B cell (primary cell): ENCODE data around the gene CLEC1B.

Experiments used
- CTCF ChIP-seq: fragments of 200-600 bp; IDR thresholded peaks from one replicate; pipeline ENCODE4 v1.8.0; 2022; ENCODE audit warnings: antibody characterized with exemption, mild to moderate bottlenecking
- EZH2 ChIP-seq: IDR thresholded peaks from 2 replicates; pipeline ENCODE4 v1.6.1; 2012; ENCODE audit warnings: borderline replicate concordance, low read depth, mild to moderate bottlenecking, moderate library complexity, low read length; ENCODE audit not compliant: insufficient read depth, poor library complexity, severe bottlenecking

- no peak for TF ChIP-seq EZH2
- no peak for TF ChIP-seq CTCF
Measured at GRCh38 chr12:9961106-9961505, 37.8 kb downstream of the CLEC1B start.
